ENCODE measurements around the gene DNAJC11.
"Not testable (repeated sequence)": the region's sequence is repeated elsewhere in the genome, so short reads cannot be mapped to it uniquely, and the experiment has no call there.

DNAJC11 gene

DNA sequence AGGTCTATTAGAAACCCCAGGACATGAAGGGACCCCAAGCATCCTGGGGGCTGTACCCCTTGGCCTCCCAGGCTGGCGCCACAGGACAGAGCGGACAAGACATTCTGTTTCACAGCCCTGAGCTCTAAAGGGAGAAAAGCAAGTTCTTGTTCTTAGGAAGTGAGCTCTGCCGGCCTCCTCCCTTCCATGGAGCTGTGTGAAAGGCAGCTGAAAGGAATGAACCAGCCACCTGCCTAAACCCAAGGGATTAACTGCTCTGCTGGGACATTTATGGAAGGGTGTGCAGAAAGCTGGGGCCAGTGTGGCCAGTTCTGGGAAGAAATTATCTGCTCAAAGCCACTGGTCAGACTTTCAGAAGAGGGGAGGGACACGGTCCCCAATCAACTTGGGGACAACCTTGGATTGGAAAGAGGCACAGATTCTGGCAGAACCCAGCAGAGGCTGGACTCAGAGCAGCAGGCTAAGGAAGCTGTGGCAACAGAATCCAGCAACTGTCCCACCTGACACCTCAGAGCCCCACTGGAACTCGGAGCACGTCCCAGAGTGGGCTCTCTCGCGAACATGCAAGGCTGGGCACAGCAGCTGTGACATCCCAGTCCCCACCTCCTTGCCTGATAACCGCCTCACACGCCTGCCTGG, 101.1 kb downstream of the DNAJC11 start:
- no peak for DNase-seq (ENCODE audit: low read depth)
- TF ChIP-seq, protein P1, sequence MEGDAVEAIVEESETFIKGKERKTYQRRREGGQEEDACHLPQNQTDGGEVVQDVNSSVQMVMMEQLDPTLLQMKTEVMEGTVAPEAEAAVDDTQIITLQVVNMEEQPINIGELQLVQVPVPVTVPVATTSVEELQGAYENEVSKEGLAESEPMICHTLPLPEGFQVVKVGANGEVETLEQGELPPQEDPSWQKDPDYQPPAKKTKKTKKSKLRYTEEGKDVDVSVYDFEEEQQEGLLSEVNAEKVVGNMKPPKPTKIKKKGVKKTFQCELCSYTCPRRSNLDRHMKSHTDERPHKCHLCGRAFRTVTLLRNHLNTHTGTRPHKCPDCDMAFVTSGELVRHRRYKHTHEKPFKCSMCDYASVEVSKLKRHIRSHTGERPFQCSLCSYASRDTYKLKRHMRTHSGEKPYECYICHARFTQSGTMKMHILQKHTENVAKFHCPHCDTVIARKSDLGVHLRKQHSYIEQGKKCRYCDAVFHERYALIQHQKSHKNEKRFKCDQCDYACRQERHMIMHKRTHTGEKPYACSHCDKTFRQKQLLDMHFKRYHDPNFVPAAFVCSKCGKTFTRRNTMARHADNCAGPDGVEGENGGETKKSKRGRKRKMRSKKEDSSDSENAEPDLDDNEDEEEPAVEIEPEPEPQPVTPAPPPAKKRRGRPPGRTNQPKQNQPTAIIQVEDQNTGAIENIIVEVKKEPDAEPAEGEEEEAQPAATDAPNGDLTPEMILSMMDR (conservative IDR thresholded peaks at IDR 0.05; ENCODE audit: control insufficient read depth, insufficient read depth, low read depth, low read length) = no peak

DNA sequence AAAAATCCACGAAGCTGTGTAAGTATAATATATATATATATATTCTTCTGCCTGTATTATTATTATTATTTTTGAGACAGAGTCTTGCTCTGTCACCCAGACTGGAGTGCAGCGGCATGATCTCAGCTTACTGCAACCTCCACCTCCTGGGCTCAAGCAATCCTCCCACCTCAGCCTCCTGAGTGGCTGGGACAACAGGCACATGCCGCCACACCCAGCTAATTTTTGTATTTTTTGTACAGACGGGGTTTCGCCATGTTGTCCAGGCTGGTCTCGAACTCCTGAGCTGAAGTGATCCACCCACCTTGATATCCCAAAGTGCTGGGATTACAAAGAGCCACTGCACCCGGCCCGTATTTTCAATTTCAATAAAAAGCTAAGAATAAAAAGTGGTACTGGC, 101.6 kb downstream of the DNAJC11 start:
- peak overlapping the region; percentile 93 for H3K4me3 ChIP-seq (ENCODE audit: control insufficient read depth, low read depth, low read length)
- not testable (repeated sequence) for DNase-seq (ENCODE audit: low read depth)

More for the DNA sequence above, 101.1 kb downstream of the DNAJC11 start:
- H3K4me3 ChIP-seq (ENCODE audit: control insufficient read depth, low read depth, low read length) = peak overlapping the region; percentile 93

DNA sequence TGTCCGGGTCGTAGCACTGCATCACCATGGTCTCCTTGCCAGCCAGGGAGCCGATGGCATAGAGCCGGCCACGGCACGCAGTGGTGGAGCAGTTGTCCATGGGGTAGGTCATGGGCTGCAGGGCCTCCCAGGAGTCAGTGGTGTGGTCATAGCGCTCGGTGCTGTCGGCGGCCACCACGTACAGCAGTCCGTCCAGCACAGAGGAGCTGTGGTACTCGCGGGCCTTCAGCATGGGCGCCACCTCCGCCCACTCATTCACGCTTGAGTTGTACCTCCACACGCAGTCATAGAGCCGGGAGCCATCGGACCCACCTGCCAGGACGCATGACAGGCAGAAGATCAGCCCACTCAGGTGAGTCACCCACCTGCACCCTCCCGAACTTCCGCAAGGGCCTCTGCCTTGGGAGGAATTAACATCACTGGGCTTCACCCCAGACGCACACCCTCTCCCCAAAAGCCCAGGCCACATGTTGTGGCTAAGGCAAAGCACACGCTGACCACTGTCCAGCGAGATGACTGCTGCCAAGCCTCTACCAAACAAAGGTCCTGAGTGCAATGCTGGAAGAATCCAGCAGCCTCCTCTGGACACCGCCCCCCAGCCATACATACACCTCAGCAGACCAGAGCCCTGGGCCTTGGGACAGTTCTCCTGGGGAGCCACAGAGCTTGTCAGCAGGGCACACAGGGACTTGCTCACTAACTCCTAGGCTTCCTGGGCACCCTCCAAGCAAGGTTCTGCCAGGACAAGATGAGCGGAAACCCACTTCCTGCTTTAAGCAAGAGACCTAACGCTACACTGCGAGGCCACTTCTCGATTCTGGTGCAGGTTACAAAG, 102.3 kb downstream of the DNAJC11 start:
- TF ChIP-seq, protein P1 (conservative IDR thresholded peaks at IDR 0.05; ENCODE audit: control insufficient read depth, insufficient read depth, low read depth, low read length) = no peak
- peak overlapping the region; percentile 93 for H3K4me3 ChIP-seq (ENCODE audit: control insufficient read depth, low read depth, low read length)
- DNase-seq (ENCODE audit: low read depth) = peak; percentile 55

DNA sequence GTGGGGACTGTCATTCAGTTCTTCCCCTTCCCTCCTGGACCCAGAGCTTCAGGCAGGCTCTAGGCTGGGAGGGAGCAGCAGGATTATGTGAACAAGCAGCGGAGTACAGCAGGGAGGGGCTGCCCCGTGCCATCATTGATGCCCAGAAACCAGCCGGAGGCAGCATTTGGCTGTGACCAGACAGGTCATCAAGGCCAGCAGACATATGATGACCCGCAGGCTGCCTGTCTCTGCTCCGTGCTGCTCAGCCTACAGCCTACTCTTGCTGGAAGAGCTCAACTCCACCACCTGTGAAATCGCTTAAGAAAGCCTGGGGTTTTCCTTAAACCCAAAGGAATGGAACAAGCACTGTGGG, 103.9 kb downstream of the DNAJC11 start:
- no peak for DNase-seq (ENCODE audit: low read depth)
- H3K4me3 ChIP-seq (ENCODE audit: control insufficient read depth, low read depth, low read length) = no peak overlapping the region
- TF ChIP-seq, protein P1 (conservative IDR thresholded peaks at IDR 0.05; ENCODE audit: control insufficient read depth, insufficient read depth, low read depth, low read length) = no peak

DNA sequence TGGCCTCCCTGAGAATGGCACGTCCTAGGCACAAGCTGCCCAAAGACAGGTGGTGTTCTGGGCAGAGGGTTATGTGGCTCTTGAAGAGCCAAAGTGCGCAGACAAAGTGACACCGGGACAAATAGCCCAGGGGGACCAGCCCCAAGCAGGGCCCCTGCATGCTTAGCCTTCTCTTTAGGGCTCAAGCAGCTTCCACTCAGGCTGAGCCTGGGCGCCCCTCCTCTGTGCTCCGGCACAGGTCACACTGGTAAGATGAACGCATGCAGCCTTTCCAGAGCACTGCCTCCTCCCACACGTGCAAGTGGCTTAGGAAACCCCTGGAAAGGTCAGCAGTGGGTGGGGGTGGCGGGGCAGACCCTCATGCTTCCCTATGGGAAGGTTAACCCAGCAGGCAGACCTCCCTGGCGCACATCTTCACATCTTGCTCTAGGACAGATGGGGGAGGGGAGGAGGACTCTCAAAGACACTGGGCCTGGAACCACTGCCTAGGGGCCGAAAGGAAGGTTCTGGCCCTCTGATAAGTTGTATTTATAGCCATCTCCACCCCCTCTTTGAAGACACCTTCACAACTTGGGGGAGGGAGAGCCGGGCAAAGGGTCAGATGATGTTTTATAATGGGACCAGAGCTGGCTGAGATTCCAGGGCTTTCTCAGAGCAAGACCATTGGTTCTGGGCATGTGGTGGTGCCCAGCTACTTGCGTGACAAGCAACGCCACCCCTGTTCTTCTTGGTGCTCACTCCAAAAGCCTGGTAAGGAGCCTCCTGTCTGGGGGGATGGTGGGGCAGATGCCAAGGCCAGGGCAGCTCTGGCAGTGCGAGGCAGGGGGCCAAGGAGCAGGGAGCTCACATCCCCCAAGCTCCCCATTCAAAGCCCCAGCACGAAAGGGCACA, 104.5 kb downstream of the DNAJC11 start:
- H3K4me3 ChIP-seq (ENCODE audit: control insufficient read depth, low read depth, low read length) = no peak overlapping the region
- no peak for DNase-seq (ENCODE audit: low read depth)
- TF ChIP-seq, protein P1 (conservative IDR thresholded peaks at IDR 0.05; ENCODE audit: control insufficient read depth, insufficient read depth, low read depth, low read length) = no peak

DNA sequence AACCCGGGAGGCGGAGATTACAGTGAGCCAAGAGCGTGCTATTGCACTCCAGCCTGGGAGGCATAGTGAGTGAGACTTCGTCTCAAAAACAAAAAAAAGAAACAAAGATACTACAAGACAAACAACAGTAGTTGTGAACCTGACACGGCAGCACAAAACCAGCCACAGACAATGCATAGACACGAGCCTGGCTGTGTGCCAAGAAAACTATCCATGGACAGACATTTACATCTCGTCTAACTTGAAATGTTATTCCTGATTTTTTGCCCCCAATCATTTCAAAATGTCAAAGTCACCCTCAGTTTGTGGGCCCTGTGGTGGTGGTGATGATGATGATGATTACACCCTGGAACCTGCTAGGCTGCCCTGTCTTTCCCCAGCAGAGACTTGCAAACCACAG, 105.3 kb downstream of the DNAJC11 start:
- no peak for DNase-seq (ENCODE audit: low read depth)
- no peak overlapping the region for H3K4me3 ChIP-seq (ENCODE audit: control insufficient read depth, low read depth, low read length)
- TF ChIP-seq, protein P1 (conservative IDR thresholded peaks at IDR 0.05; ENCODE audit: control insufficient read depth, insufficient read depth, low read depth, low read length) = no peak
